Common myeloid progenitor, CD34-positive (primary cell): ENCODE results near the gene FHIT.

Source experiments
- CTCF ChIA-PET: fragments of 350-600 bp; sonication (Branson Sonifier 250); formaldehyde crosslinking; loops from one replicate; lab custom pipeline; 2021; ENCODE audit warnings: antibody characterized with exemption; lab: Charles Lee
- POLR2A ChIA-PET: fragments of 350-600 bp; sonication (Branson Sonifier 250); formaldehyde crosslinking; loops from one replicate; lab custom pipeline; 2021; ENCODE audit warnings: antibody characterized with exemption; lab: Charles Lee
- DNase-seq, 3 donors: peaks; one replicate each; pipeline versions ENCODE4 v3.0.0 to v3.0.0-alpha.2; 2013
- H3K27ac ChIP-seq, 2 experiments: 1 replicate in 1 of 2; 2 replicates in 1 of 2; pipeline ENCODE4 v1.7.0; 2013; ENCODE audit warnings: inconsistent platforms in 2 of 2, low read length in 2 of 2, mild to moderate bottlenecking in 2 of 2, low read depth in 1 of 2, moderate library complexity in 1 of 2; ENCODE audit not compliant: severe bottlenecking in 2 of 2, insufficient read depth in 1 of 2, poor library complexity in 1 of 2
- H3K27me3 ChIP-seq, 5 experiments: replicated peaks in 2 of 5; 1 replicate in 3 of 5; 2 replicates in 2 of 5; pipeline versions ENCODE4 v1.6.1 to v1.7.0; 2013; ENCODE audit warnings: low read length in 4 of 5, mild to moderate bottlenecking in 2 of 5, moderate library complexity in 2 of 5, inconsistent platforms in 1 of 5; ENCODE audit not compliant: insufficient read depth in 5 of 5, control insufficient read depth in 4 of 5
- H3K36me3 ChIP-seq, 4 experiments: 1 replicate in 2 of 4; 2 replicates in 2 of 4; pipeline versions ENCODE4 v1.6.1 to v1.7.0; 2013; ENCODE audit warnings: low read length in 3 of 4, control low read depth in 1 of 4, mild to moderate bottlenecking in 1 of 4; ENCODE audit not compliant: control insufficient read depth in 4 of 4, insufficient read depth in 4 of 4
- H3K4me1 ChIP-seq, 4 experiments: 1 replicate in 3 of 4; 2 replicates in 1 of 4; pipeline versions ENCODE4 v1.6.1 to v1.7.1; 2013; ENCODE audit warnings: low read length in 3 of 4, mild to moderate bottlenecking in 3 of 4, control low read depth in 1 of 4, inconsistent platforms in 1 of 4, moderate library complexity in 1 of 4; ENCODE audit not compliant: control insufficient read depth in 4 of 4, insufficient read depth in 4 of 4; ENCODE audit errors: control extremely low read depth in 1 of 4
- H3K4me3 ChIP-seq, 7 experiments: 1 replicate in 4 of 7; 2 replicates in 3 of 7; pipeline versions ENCODE4 v1.5.1 to v1.7.0; 2013; ENCODE audit warnings: mild to moderate bottlenecking in 7 of 7, low read length in 6 of 7, moderate library complexity in 6 of 7, inconsistent platforms in 2 of 7, low read depth in 2 of 7, control low read depth in 1 of 7; ENCODE audit not compliant: insufficient read depth in 4 of 7, control insufficient read depth in 1 of 7; ENCODE audit errors: extremely low read depth in 1 of 7
- H3K9me3 ChIP-seq, 5 experiments: 1 replicate in 4 of 5; 2 replicates in 1 of 5; pipeline versions ENCODE4 v1.6.1 to v1.7.1; 2013; ENCODE audit warnings: low read length in 4 of 5, mild to moderate bottlenecking in 2 of 5, inconsistent platforms in 1 of 5, low read depth in 1 of 5, moderate library complexity in 1 of 5; ENCODE audit not compliant: control insufficient read depth in 4 of 5, insufficient read depth in 2 of 5; ENCODE audit errors: control extremely low read depth in 1 of 5
- WGBS: methylation state at CpG from one replicate; pipeline ENCODE4 v1.1.5; 2013; ENCODE audit not compliant: insufficient coverage; 5-methylcytosine and 5-hydroxymethylcytosine counted together

FHIT gene

DNA sequence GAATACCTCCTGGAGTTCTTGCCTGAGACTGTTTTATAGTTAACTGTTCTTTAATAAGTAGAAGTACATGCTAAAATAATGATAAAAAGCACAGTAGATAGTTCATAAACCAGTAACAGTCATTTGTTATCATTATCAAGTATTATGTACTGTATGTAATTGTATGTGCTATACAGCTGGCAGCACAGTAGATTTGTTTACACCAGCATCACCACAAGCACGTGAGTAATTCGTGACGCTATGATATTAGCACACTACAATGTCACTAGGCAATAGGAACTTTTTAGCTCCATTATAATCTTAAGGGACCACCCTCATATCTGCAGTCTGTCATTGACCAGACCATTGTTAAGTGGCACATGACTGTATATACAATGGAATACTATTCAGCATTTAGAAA, 534.7 kb downstream of the FHIT start:
- ChIA-PET CTCF (no interaction called here), POLR2A (no interaction called here)
- 100% methylated on average over 3 of the region's 3 CpGs for WGBS
- Histone ChIP-seq H3K27ac (no peak overlapping the region), H3K4me1 (peaks cover 0 to 10% (median 4%) of the 10 kb centered on the region in 4 experiments), H3K36me3 (no peaks in the 10 kb centered on the region), H3K27me3 (no peaks in the 10 kb centered on the region), H3K9me3 (peaks cover 0 to 2% (median 0%) of the 10 kb centered on the region in 5 experiments), H3K4me3 (no peak overlapping the region)
- DNase-seq = no peak

DNA sequence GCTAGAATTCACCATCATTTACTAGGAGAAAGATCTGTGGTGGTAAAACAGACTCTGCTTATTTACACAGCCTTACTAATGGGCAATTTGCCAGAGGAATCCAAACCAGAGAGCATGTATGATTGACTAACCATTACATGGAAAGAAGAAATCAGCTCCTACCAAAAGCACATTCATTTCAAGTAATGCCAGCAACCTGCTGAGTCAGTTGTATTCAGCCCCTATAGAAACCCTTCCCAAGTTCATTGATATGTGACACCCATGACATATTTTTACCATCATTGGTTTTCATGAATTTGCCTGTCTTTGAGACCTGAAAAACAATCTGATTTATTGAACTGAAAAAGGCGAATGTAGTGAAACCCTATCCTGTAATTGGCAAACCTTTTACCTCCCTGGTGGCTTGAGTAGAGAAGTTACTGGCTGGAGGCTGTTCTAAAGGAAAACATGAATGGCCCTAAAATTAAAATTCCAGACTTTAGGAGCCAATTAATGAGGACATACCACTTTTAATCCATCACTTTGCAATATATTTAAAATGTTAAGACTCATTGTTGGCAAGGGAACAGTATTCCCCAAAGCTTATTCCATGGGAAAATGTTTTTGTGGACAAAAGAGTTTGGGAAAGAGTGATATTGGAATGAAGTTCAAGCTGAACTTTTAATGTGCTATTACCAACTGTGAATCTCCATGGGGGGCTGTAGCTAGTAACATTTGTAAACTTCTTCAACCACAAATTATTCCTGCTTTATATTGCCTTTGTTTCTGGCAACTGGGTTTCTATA, 542.9 kb downstream of the FHIT start:
- no peaks in the 10 kb centered on the region for H3K27me3 ChIP-seq
- no CpG with 5 or more reads among the region's 1 CpG for WGBS
- H3K4me3 ChIP-seq = no peak overlapping the region
- ChIA-PET POLR2A (no interaction called here), CTCF (no interaction called here)
- DNase-seq = no peak
- no peak overlapping the region for H3K27ac ChIP-seq
- no peaks in the 10 kb centered on the region for H3K4me1 ChIP-seq
- peaks cover 0 to 6% (median 0%) of the 10 kb centered on the region in 5 experiments for H3K9me3 ChIP-seq
- H3K36me3 ChIP-seq = no peaks in the 10 kb centered on the region

- WGBS = no CpG with 5 or more reads among the region's 2 CpGs
- Histone ChIP-seq H3K9me3 (peaks cover 0 to 6% (median 0%) of the 10 kb centered on the region in 5 experiments), H3K36me3 (no peaks in the 10 kb centered on the region), H3K27me3 (no peaks in the 10 kb centered on the region), H3K4me3 (no peak overlapping the region), H3K4me1 (no peaks in the 10 kb centered on the region), H3K27ac (no peak overlapping the region)
- ChIA-PET CTCF (no interaction called here), POLR2A (no interaction called here)
- DNase-seq = no peak
Observed at GRCh38 chr3:60707452-60708020, 543.7 kb downstream of the FHIT start.

- H3K27me3 ChIP-seq = no peaks in the 10 kb centered on the region
- no peak overlapping the region for H3K4me3 ChIP-seq
- H3K4me1 ChIP-seq = no peaks in the 10 kb centered on the region
- H3K36me3 ChIP-seq = no peaks in the 10 kb centered on the region
- H3K9me3 ChIP-seq = no peaks in the 10 kb centered on the region
- WGBS = 50% methylated on average over 1 of the region's 3 CpGs
- ChIA-PET POLR2A (no interaction called here), CTCF (no interaction called here)
- no peak overlapping the region for H3K27ac ChIP-seq
- no peak for DNase-seq
Observed at GRCh38 chr3:60703956-60704736, 547.1 kb downstream of the FHIT start.

GRCh38 chr3:60703008-60703407, 548.2 kb downstream of the FHIT start:
- ChIA-PET POLR2A (no interaction called here), CTCF (no interaction called here)
- DNase-seq = no peak
- H3K36me3 ChIP-seq = no peaks in the 10 kb centered on the region
- H3K27ac ChIP-seq = no peak overlapping the region
- H3K4me3 ChIP-seq = no peak overlapping the region
- 93% methylated on average over 2 of the region's 3 CpGs for WGBS
- no peaks in the 10 kb centered on the region for H3K4me1 ChIP-seq
- no peaks in the 10 kb centered on the region for H3K27me3 ChIP-seq
- H3K9me3 ChIP-seq = no peaks in the 10 kb centered on the region

DNA sequence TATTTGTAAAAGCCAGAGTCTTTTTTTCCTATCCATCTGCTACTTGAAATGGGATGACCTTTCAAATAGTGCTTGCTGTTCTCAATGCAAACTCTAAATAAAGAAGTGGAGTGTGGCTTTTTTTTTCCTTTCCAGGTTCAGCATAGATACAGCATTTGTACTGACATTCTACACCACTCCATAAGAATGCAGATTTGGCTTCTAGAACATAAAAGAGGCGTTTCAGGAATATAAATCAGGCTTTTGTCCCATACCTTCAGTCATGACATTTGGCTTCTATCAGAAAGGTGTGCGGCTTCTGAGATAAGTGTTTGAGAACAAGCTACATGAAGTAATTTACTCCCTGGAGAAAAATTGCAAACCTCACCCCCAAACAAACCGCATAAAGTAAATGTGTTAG, 553.1 kb downstream of the FHIT start:
- 100% methylated on average over 1 of the region's 3 CpGs for WGBS
- H3K9me3 ChIP-seq = peaks cover 0 to 2% (median 0%) of the 10 kb centered on the region in 5 experiments
- H3K4me3 ChIP-seq = no peak overlapping the region
- H3K27me3 ChIP-seq = no peaks in the 10 kb centered on the region
- no peaks in the 10 kb centered on the region for H3K36me3 ChIP-seq
- H3K4me1 ChIP-seq = no peaks in the 10 kb centered on the region
- CTCF ChIA-PET = no interaction called here
- POLR2A ChIA-PET = no interaction called here
- DNase-seq = no peak
- no peak overlapping the region for H3K27ac ChIP-seq

GRCh38 chr3:60697132-60697531, 554.1 kb downstream of the FHIT start:
- POLR2A ChIA-PET = no interaction called here
- DNase-seq = no peak

More at GRCh38 chr3:60697132-60697531, 554.1 kb downstream of the FHIT start:
- no peak overlapping the region for H3K27ac ChIP-seq
- no peaks in the 10 kb centered on the region for H3K27me3 ChIP-seq
- no peaks in the 10 kb centered on the region for H3K36me3 ChIP-seq
- peaks cover 0 to 2% (median 0%) of the 10 kb centered on the region in 5 experiments for H3K9me3 ChIP-seq
- H3K4me1 ChIP-seq = no peaks in the 10 kb centered on the region
- no peak overlapping the region for H3K4me3 ChIP-seq
- CTCF ChIA-PET = no interaction called here
